Mesenchymal stem cell (in vitro differentiated cells and primary cell): ENCODE measurements around the gene LIMCH1.
A peak's percentile ranks its signal among the peaks of the same experiment; 100 is the strongest.

Experiments
- DNase-seq: peaks from one replicate; pipeline ENCODE4 v3.0.0-alpha.2; 2013
- H2AFZ ChIP-seq: one replicate; pipeline ENCODE4 v1.6.1; 2013; ENCODE audit warnings: low read depth, mild to moderate bottlenecking, control low read depth, inconsistent platforms, low read length, moderate library complexity
- H2AK5ac ChIP-seq: 2 replicates; pipeline ENCODE4 v1.6.1; 2013; ENCODE audit warnings: low read length, moderate library complexity, mild to moderate bottlenecking, inconsistent platforms; ENCODE audit not compliant: severe bottlenecking
- H2BK120ac ChIP-seq: one replicate; pipeline ENCODE4 v1.6.1; 2013; ENCODE audit warnings: low read depth, mild to moderate bottlenecking, inconsistent platforms, low read length, moderate library complexity
- H2BK12ac ChIP-seq, 2 experiments: one replicate each; pipeline ENCODE4 v1.6.1; 2013; ENCODE audit warnings: inconsistent platforms in 2 of 2, low read length in 2 of 2, mild to moderate bottlenecking in 2 of 2, moderate library complexity in 2 of 2, control low read depth in 1 of 2
- H2BK15ac ChIP-seq: one replicate; pipeline ENCODE4 v1.6.1; 2013; ENCODE audit warnings: mild to moderate bottlenecking, low read depth, inconsistent platforms; ENCODE audit not compliant: poor library complexity, severe bottlenecking
- H2BK5ac ChIP-seq: 2 replicates; pipeline ENCODE4 v1.6.1; 2013; ENCODE audit warnings: low read depth, mild to moderate bottlenecking, low read length, control low read depth, inconsistent platforms; ENCODE audit not compliant: poor library complexity, severe bottlenecking
- H3K14ac ChIP-seq, 2 experiments: one replicate each; pipeline ENCODE4 v1.6.1; 2013; ENCODE audit warnings: inconsistent platforms in 2 of 2, low read length in 2 of 2, control low read depth in 1 of 2, mild to moderate bottlenecking in 1 of 2, moderate library complexity in 1 of 2
- H3K18ac ChIP-seq, 2 experiments: one replicate each; pipeline ENCODE4 v1.6.1; 2013; ENCODE audit warnings: inconsistent platforms in 2 of 2, low read length in 2 of 2, control low read depth in 1 of 2, low read depth in 1 of 2, mild to moderate bottlenecking in 1 of 2
- H3K23ac ChIP-seq, 2 experiments: one replicate each; pipeline ENCODE4 v1.6.1; 2013; ENCODE audit warnings: inconsistent platforms in 2 of 2, low read length in 2 of 2, mild to moderate bottlenecking in 2 of 2, moderate library complexity in 2 of 2, control low read depth in 1 of 2
- H3K27ac ChIP-seq: 2 replicates; pipeline ENCODE4 v1.5.1; 2013; ENCODE audit warnings: mild to moderate bottlenecking, moderate library complexity, low read length, control low read depth, inconsistent platforms; ENCODE audit not compliant: poor library complexity, severe bottlenecking
- H3K27me3 ChIP-seq, 2 experiments: 2 replicates each; pipeline versions ENCODE4 v1.6.1 to v1.7.0; 2013; ENCODE audit warnings: low read length in 2 of 2, mild to moderate bottlenecking in 2 of 2, moderate library complexity in 2 of 2, control low read depth in 1 of 2, inconsistent platforms in 1 of 2; ENCODE audit not compliant: control insufficient read depth in 1 of 2, insufficient read depth in 1 of 2
- H3K36me3 ChIP-seq, 2 experiments: 2 replicates each; pipeline versions ENCODE4 v1.6.1 to v1.7.0; 2013; ENCODE audit warnings: low read length in 2 of 2, control low read depth in 1 of 2, inconsistent platforms in 1 of 2, low read depth in 1 of 2, mild to moderate bottlenecking in 1 of 2; ENCODE audit not compliant: insufficient read depth in 2 of 2, control insufficient read depth in 1 of 2
- H3K4ac ChIP-seq, 2 experiments: one replicate each; pipeline ENCODE4 v1.6.1; 2013; ENCODE audit warnings: inconsistent platforms in 2 of 2, low read length in 2 of 2, mild to moderate bottlenecking in 2 of 2, moderate library complexity in 2 of 2, control low read depth in 1 of 2, low read depth in 1 of 2
- H3K4me1 ChIP-seq: 2 replicates; pipeline ENCODE4 v1.6.1; 2013; ENCODE audit warnings: low read depth, low read length, control low read depth; ENCODE audit not compliant: control insufficient read depth, insufficient read depth
- H3K4me2 ChIP-seq: 2 replicates; pipeline ENCODE4 v1.6.1; 2013; ENCODE audit warnings: low read length, mild to moderate bottlenecking, inconsistent platforms; ENCODE audit not compliant: poor library complexity, severe bottlenecking
- H3K4me3 ChIP-seq, 2 experiments: 2 replicates each; pipeline versions ENCODE4 v1.5.1 to v1.7.0; 2013; ENCODE audit warnings: low read length in 2 of 2, mild to moderate bottlenecking in 2 of 2, control low read depth in 1 of 2, low read depth in 1 of 2; ENCODE audit not compliant: insufficient read depth in 1 of 2
- H3K79me1 ChIP-seq: replicated peaks from 2 replicates; pipeline ENCODE4 v1.6.1; 2013; ENCODE audit warnings: mild to moderate bottlenecking, control low read depth, low read length, inconsistent platforms; ENCODE audit not compliant: poor library complexity, severe bottlenecking
- H3K9ac ChIP-seq: 2 replicates; pipeline ENCODE4 v1.7.0; 2013; ENCODE audit warnings: mild to moderate bottlenecking, low read length, moderate library complexity
- H3K9me3 ChIP-seq: 2 replicates; pipeline ENCODE4 v1.7.0; 2013; ENCODE audit warnings: mild to moderate bottlenecking, low read length; ENCODE audit not compliant: control insufficient read depth
- H4K8ac ChIP-seq: one replicate; pipeline ENCODE4 v1.6.1; 2013; ENCODE audit warnings: inconsistent platforms, mild to moderate bottlenecking, low read length, moderate library complexity
- H4K91ac ChIP-seq: one replicate; pipeline ENCODE4 v1.6.1; 2013; ENCODE audit warnings: mild to moderate bottlenecking, low read length, inconsistent platforms
- whole genome bisulfite sequencing: methylation state at CpG from one replicate; pipeline ENCODE4 v1.1.7; 2013; ENCODE audit warnings: mixed read lengths; 5-methylcytosine and 5-hydroxymethylcytosine counted together

Gene LIMCH1

DNA sequence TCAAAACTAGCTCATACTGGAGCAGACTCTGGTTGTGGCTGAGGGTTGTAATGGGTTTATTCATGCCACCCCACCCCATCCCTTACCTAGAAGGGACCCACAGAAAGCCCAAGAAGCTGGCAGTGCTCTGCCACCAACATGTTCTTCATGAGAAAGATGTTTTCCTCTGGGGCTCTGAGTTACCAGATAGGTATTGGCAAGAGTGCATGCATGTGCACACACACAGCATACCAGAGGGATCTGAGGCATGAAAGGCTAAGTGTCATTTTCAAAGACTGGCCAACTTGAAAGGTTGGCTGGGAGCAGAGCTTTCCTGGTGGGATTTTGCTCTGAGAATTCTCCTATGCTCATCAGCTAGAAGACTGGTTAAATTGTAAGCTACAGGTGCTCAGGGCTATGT, 145.4 kb downstream of the LIMCH1 start:
- H3K23ac ChIP-seq, result no peak overlapping the region
- H3K79me1 ChIP-seq, result no peaks in the 10 kb centered on the region
- H4K8ac ChIP-seq, result no peak overlapping the region
- no peak overlapping the region for H2BK5ac ChIP-seq
- no peak overlapping the region for H2BK120ac ChIP-seq
- no peak overlapping the region for H3K9ac ChIP-seq
- H2BK12ac ChIP-seq, result no peak overlapping the region
- no peak overlapping the region for H3K4ac ChIP-seq
- peaks cover 0 to 2% of the 10 kb centered on the region in 2 experiments for H3K36me3 ChIP-seq
- H2BK15ac ChIP-seq, result no peak overlapping the region
- no peak overlapping the region for H3K4me2 ChIP-seq
- no peaks in the 10 kb centered on the region for H3K4me1 ChIP-seq
- no peak overlapping the region for H3K14ac ChIP-seq
- DNase-seq, result no peak
- no peak overlapping the region for H3K27ac ChIP-seq
- H3K9me3 ChIP-seq, result no peaks in the 10 kb centered on the region
- H3K27me3 ChIP-seq, result peaks cover 0 to 12% of the 10 kb centered on the region in 2 experiments
- no peak overlapping the region for H2AK5ac ChIP-seq
- no peak overlapping the region for H3K18ac ChIP-seq
- no peak overlapping the region for H3K4me3 ChIP-seq
- H4K91ac ChIP-seq, result no peak overlapping the region
- H2AFZ ChIP-seq, result no peak overlapping the region

- Histone ChIP-seq H3K9me3 (no peaks in the 10 kb centered on the region), H2BK120ac (no peak overlapping the region), H3K4me3 (no peak overlapping the region), H3K9ac (no peak overlapping the region), H3K14ac (no peak overlapping the region), H2AK5ac (no peak overlapping the region), H3K27me3 (peaks cover 0 to 10% of the 10 kb centered on the region in 2 experiments), H3K23ac (no peak overlapping the region), H4K91ac (no peak overlapping the region), H3K36me3 (peaks cover 0 to 2% of the 10 kb centered on the region in 2 experiments), H2AFZ (no peak overlapping the region), H2BK5ac (no peak overlapping the region), H2BK15ac (no peak overlapping the region), H3K18ac (no peak overlapping the region), H3K4me1 (no peaks in the 10 kb centered on the region), H3K4ac (no peak overlapping the region), H2BK12ac (no peak overlapping the region), H3K4me2 (no peak overlapping the region), H4K8ac (no peak overlapping the region), H3K79me1 (no peaks in the 10 kb centered on the region), H3K27ac (no peak overlapping the region)
- WGBS, result 91% methylated on average over 8 of the region's 8 CpGs
- DNase-seq, result no peak
These were observed 148.9 kb downstream of the LIMCH1 start for GRCh38 chr4:41686893-41687292.

GRCh38 chr4:41687971-41688370, 150.0 kb downstream of the LIMCH1 start:
- Histone ChIP-seq H3K36me3 (no peaks in the 10 kb centered on the region), H2BK120ac (no peak overlapping the region), H3K9me3 (no peaks in the 10 kb centered on the region), H3K4ac (no peak overlapping the region), H3K18ac (no peak overlapping the region), H2BK12ac (no peak overlapping the region), H3K4me3 (no peak overlapping the region), H2AFZ (no peak overlapping the region), H3K9ac (no peak overlapping the region), H3K14ac (no peak overlapping the region), H3K4me1 (no peaks in the 10 kb centered on the region), H3K27me3 (peaks cover 0 to 10% of the 10 kb centered on the region in 2 experiments), H2BK5ac (no peak overlapping the region), H2AK5ac (no peak overlapping the region), H3K27ac (no peak overlapping the region), H4K8ac (no peak overlapping the region), H3K4me2 (no peak overlapping the region), H4K91ac (no peak overlapping the region), H3K79me1 (no peaks in the 10 kb centered on the region), H3K23ac (no peak overlapping the region), H2BK15ac (no peak overlapping the region)
- DNase-seq, result no peak
- WGBS, result 94% methylated on average over 4 of the region's 5 CpGs

DNA sequence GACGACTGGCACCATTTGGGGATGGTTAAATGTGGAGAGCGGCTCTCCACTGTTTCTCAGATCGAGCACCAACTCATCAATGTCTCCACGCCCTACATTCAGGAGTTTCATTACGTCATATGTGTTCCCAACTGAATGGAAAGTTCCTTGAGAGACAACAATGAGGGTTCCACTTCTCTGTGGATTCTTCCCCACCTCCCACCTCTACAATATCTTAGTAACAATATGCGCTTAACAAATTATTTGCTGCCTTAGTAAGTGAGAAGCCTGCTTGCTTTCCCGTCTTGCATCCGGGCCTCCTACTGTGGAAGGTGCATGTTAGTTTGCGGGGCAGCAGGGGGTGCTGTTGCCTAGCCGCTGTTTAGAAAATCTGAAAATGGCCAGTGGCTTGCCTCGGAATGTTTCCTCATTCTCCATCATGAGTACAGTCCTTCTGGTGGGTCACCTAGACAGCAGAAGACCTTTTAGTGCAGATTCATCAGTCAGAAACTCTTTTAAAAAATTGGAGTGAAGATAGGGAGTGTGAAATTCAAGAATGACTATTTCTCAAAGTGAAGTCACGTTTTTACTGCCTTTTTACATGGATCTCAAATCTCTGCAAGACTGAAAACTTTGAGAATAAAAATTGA, 154.9 kb downstream of the LIMCH1 start:
- H3K4me2 ChIP-seq, result no peak overlapping the region
- no peak overlapping the region for H3K23ac ChIP-seq
- no peak overlapping the region for H4K8ac ChIP-seq
- H2BK12ac ChIP-seq, result no peak overlapping the region
- H4K91ac ChIP-seq, result no peak overlapping the region
- no peak overlapping the region for H2BK120ac ChIP-seq
- H2BK5ac ChIP-seq, result no peak overlapping the region
- no peak overlapping the region for H3K4ac ChIP-seq
- H3K9ac ChIP-seq, result peak overlapping the region; percentile 20
- H3K4me1 ChIP-seq, result no peaks in the 10 kb centered on the region
- H3K27ac ChIP-seq, result no peak overlapping the region
- H3K9me3 ChIP-seq, result no peaks in the 10 kb centered on the region
- H2AK5ac ChIP-seq, result no peak overlapping the region
- no peaks in the 10 kb centered on the region for H3K79me1 ChIP-seq
- H2AFZ ChIP-seq, result peak overlapping the region; percentile 39
- no peak overlapping the region for H3K14ac ChIP-seq
- peaks cover 0 to 10% of the 10 kb centered on the region in 2 experiments for H3K27me3 ChIP-seq
- H3K18ac ChIP-seq, result no peak overlapping the region
- no peak overlapping the region for H2BK15ac ChIP-seq
- H3K36me3 ChIP-seq, result no peaks in the 10 kb centered on the region
- H3K4me3 ChIP-seq, result no peak overlapping the region
- 35% methylated on average over 11 of the region's 12 CpGs for WGBS
- peak; percentile 56 for DNase-seq
